Mucosa of stomach (tissue), 1 donor: ENCODE data around the gene PAX2.

ENCODE experiments used
- H3K27me3 ChIP-seq: one replicate; pipeline ENCODE4 v1.7.0; 2013; ENCODE audit warnings: mild to moderate bottlenecking, low read length; ENCODE audit not compliant: control insufficient read depth, insufficient read depth
- H3K36me3 ChIP-seq: one replicate; pipeline ENCODE4 v1.7.0; 2013; ENCODE audit warnings: low read length; ENCODE audit not compliant: control insufficient read depth, insufficient read depth
- H3K4me1 ChIP-seq: one replicate; pipeline ENCODE4 v1.7.0; 2013; ENCODE audit warnings: mild to moderate bottlenecking, low read length; ENCODE audit not compliant: control insufficient read depth, insufficient read depth
- H3K4me3 ChIP-seq: one replicate; pipeline ENCODE4 v1.7.0; 2013; ENCODE audit warnings: low read length
- H3K9ac ChIP-seq: one replicate; pipeline ENCODE4 v1.7.0; 2013; ENCODE audit warnings: mild to moderate bottlenecking, low read length, moderate library complexity
- H3K9me3 ChIP-seq: one replicate; pipeline ENCODE4 v1.7.0; 2013; ENCODE audit warnings: mild to moderate bottlenecking, low read length, moderate library complexity; ENCODE audit not compliant: control insufficient read depth
- donor health status: Pancreatic carcinoma.

The PAX2 gene

GRCh38 chr10:100876585-100877460, 131.4 kb downstream of the PAX2 start:
- H3K9ac ChIP-seq, result no peak overlapping the region
- no peaks in the 10 kb centered on the region for H3K4me1 ChIP-seq
- no peak overlapping the region for H3K4me3 ChIP-seq
- peaks cover 33% of the 10 kb centered on the region for H3K27me3 ChIP-seq
- no peaks in the 10 kb centered on the region for H3K9me3 ChIP-seq
- H3K36me3 ChIP-seq, result no peaks in the 10 kb centered on the region

- Histone ChIP-seq H3K9me3 (no peaks in the 10 kb centered on the region), H3K4me1 (no peaks in the 10 kb centered on the region), H3K27me3 (peaks cover 33% of the 10 kb centered on the region), H3K4me3 (no peak overlapping the region), H3K9ac (no peak overlapping the region), H3K36me3 (no peaks in the 10 kb centered on the region)
Observed at GRCh38 chr10:100877461-100877850, 132.1 kb downstream of the PAX2 start.

DNA sequence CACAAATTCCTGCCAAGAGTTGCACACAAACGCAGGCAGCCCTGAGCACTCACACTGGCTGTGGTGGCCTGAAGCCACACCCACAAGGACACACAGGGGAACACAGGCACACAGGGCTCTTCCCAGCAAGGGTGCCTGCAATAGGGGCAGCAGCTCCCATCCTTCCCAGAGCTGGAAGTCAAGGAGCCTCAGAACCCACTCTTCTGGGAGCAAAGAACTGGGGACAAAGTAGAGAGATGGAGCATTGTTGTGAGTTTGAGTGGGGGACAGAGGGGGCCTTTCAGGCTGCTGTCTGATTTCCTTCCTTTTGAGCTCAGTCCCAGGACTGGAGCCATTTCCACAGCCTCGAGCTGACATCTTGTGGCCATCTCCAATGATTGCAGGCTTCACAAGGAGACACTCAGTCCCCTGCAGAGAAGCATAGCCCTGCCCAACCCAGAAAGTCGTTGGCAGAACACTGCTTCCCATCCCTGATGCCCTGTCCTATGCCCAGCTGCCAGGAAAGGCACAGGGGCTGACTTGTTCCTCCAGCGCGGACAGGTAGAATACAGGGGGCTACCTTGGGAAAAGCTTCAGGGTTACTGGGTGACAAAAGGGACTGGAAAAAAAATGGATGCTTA, 133.0 kb downstream of the PAX2 start:
- Histone ChIP-seq H3K4me1 (no peaks in the 10 kb centered on the region), H3K27me3 (peaks cover 33% of the 10 kb centered on the region), H3K4me3 (no peak overlapping the region), H3K9me3 (no peaks in the 10 kb centered on the region), H3K9ac (no peak overlapping the region), H3K36me3 (no peaks in the 10 kb centered on the region)
